ENCODE measurements around the gene NHP2. TPM values are rescaled to one million over a fixed set of nuclear protein-coding genes. Genes with fewer than 3 reads are reported as not detected.
"Not testable (repeated sequence)": the region's sequence is repeated elsewhere in the genome, so short reads cannot be mapped to it uniquely, and the experiment has no call there.

NHP2 gene
- total and polyA plus RNA-seq, 9 of the 15 experiments (the other 6 are each of a cell fraction or from before 2014, with no cell fraction given), result 52.8 to 622 (median 144) TPM

DNA sequence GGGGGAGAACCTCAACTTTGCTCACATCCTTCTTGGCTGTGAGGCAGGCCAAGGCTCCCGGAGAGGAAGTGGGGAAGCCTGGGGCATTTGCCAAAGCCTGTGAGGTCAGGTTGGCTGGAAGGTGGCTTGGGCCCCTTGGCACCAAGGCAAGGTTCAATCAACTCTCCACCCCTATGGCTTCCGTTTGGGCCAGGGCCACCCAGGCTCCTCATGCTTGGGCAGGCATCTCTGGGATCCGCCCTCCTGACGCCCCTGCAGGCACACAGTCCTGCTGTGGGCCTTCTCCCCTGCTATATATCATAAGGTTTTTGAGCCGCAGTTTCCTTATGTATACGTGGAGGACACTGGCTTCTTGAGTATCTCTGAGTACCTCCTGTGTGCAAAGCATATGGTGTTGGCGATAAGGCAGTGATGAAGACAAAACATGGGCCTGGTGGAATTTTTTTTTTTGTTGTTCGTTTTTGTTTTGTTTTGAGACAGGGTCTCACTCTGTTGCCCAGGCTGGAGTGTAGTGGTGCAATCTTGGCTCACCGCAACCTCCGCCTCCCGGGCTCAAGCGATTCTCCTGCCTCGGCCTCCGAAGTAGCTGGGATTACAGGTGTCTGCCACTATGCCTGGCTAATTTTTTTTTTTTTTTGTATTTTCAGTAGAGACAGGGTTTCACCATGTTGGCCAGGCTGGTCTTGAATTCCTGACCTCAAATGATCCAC lies 26.2 kb downstream of the NHP2 start (continued):
- peak; percentile 79 for TF ChIP-seq BRD9 (IDR thresholded peaks at IDR 0.05; ENCODE audit: low read depth, partially characterized antibody)
- TF ChIP-seq, protein P1, sequence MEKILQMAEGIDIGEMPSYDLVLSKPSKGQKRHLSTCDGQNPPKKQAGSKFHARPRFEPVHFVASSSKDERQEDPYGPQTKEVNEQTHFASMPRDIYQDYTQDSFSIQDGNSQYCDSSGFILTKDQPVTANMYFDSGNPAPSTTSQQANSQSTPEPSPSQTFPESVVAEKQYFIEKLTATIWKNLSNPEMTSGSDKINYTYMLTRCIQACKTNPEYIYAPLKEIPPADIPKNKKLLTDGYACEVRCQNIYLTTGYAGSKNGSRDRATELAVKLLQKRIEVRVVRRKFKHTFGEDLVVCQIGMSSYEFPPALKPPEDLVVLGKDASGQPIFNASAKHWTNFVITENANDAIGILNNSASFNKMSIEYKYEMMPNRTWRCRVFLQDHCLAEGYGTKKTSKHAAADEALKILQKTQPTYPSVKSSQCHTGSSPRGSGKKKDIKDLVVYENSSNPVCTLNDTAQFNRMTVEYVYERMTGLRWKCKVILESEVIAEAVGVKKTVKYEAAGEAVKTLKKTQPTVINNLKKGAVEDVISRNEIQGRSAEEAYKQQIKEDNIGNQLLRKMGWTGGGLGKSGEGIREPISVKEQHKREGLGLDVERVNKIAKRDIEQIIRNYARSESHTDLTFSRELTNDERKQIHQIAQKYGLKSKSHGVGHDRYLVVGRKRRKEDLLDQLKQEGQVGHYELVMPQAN (IDR thresholded peaks at IDR 0.05; ENCODE audit: borderline replicate concordance), result peak; percentile 43; the same call in 1 of the 2 replicates
- TF ChIP-seq CBFA2T3 (IDR thresholded peaks at IDR 0.05), result peak; percentile 98
- TF ChIP-seq ZNF79 (CRISPR knock-in tag; IDR thresholded peaks at IDR 0.05; ENCODE audit: low read depth), result peak; percentile 98
- 0 out of 2 replicates have a peak, but pooled peaks have one; percentile 12 for TF ChIP-seq GABPA (tag; conservative IDR thresholded peaks at IDR 0.05; ENCODE audit: low read depth)
- TF ChIP-seq HNRNPLL (IDR thresholded peaks at IDR 0.05; ENCODE audit: low read depth, low read length, poor library complexity, severe bottlenecking), result peak; percentile 37
- peak; percentile 97 for TF ChIP-seq NBN (IDR thresholded peaks at IDR 0.05; ENCODE audit: low read depth)
- peak; percentile 43; the same call in 1 of the 2 replicates for TF ChIP-seq JUN (IDR thresholded peaks at IDR 0.05; ENCODE audit: borderline replicate concordance, low read depth, low read length)
- not testable (repeated sequence) for TF ChIP-seq JUN (CRISPR knock-in tag; IDR thresholded peaks at IDR 0.05; ENCODE audit: borderline replicate concordance)
- peak; percentile 91 for TF ChIP-seq GATA2 (CRISPR knock-in tag; IDR thresholded peaks at IDR 0.05)
- 0 out of 2 replicates have a peak, but pooled peaks have one; percentile 57 for TF ChIP-seq ZC3H8 (IDR thresholded peaks at IDR 0.05)
- TF ChIP-seq, protein P2, sequence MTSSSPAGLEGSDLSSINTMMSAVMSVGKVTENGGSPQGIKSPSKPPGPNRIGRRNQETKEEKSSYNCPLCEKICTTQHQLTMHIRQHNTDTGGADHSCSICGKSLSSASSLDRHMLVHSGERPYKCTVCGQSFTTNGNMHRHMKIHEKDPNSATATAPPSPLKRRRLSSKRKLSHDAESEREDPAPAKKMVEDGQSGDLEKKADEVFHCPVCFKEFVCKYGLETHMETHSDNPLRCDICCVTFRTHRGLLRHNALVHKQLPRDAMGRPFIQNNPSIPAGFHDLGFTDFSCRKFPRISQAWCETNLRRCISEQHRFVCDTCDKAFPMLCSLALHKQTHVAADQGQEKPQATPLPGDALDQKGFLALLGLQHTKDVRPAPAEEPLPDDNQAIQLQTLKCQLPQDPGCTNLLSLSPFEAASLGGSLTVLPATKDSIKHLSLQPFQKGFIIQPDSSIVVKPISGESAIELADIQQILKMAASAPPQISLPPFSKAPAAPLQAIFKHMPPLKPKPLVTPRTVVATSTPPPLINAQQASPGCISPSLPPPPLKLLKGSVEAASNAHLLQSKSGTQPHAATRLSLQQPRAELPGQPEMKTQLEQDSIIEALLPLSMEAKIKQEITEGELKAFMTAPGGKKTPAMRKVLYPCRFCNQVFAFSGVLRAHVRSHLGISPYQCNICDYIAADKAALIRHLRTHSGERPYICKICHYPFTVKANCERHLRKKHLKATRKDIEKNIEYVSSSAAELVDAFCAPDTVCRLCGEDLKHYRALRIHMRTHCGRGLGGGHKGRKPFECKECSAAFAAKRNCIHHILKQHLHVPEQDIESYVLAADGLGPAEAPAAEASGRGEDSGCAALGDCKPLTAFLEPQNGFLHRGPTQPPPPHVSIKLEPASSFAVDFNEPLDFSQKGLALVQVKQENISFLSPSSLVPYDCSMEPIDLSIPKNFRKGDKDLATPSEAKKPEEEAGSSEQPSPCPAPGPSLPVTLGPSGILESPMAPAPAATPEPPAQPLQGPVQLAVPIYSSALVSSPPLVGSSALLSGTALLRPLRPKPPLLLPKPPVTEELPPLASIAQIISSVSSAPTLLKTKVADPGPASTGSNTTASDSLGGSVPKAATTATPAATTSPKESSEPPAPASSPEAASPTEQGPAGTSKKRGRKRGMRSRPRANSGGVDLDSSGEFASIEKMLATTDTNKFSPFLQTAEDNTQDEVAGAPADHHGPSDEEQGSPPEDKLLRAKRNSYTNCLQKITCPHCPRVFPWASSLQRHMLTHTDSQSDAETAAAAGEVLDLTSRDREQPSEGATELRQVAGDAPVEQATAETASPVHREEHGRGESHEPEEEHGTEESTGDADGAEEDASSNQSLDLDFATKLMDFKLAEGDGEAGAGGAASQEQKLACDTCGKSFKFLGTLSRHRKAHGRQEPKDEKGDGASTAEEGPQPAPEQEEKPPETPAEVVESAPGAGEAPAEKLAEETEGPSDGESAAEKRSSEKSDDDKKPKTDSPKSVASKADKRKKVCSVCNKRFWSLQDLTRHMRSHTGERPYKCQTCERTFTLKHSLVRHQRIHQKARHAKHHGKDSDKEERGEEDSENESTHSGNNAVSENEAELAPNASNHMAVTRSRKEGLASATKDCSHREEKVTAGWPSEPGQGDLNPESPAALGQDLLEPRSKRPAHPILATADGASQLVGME (CRISPR knock-in tag; IDR thresholded peaks at IDR 0.05), result peak; percentile 60; the same call in 1 of the 2 replicates
- peak; percentile 81; the same call in 1 of the 2 replicates for TF ChIP-seq TRIM28 (IDR thresholded peaks at IDR 0.05)
- TF ChIP-seq MBD2 (IDR thresholded peaks at IDR 0.05; ENCODE audit: borderline replicate concordance, low read depth), result peak; percentile 42; the same call in 1 of the 2 replicates
- TF ChIP-seq POLR2AphosphoS5 (IDR thresholded peaks at IDR 0.05; ENCODE audit: control insufficient read depth, insufficient read depth, low read depth, low read length), result peak; percentile 93
- peak; percentile 92 for TF ChIP-seq PHB2 (IDR thresholded peaks at IDR 0.05; ENCODE audit: low read depth)
- TF ChIP-seq MTA2 (IDR thresholded peaks at IDR 0.05; ENCODE audit: low read depth), result peak; percentile 98
- TF ChIP-seq ELF2 (CRISPR knock-in tag; IDR thresholded peaks at IDR 0.05), result peak; percentile 65; the same call in 1 of the 2 replicates
- peak; percentile 67 for TF ChIP-seq ETV1 (tag; conservative IDR thresholded peaks at IDR 0.05; ENCODE audit: low read depth)
- TF ChIP-seq, protein P3, sequence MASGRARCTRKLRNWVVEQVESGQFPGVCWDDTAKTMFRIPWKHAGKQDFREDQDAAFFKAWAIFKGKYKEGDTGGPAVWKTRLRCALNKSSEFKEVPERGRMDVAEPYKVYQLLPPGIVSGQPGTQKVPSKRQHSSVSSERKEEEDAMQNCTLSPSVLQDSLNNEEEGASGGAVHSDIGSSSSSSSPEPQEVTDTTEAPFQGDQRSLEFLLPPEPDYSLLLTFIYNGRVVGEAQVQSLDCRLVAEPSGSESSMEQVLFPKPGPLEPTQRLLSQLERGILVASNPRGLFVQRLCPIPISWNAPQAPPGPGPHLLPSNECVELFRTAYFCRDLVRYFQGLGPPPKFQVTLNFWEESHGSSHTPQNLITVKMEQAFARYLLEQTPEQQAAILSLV (tag; IDR thresholded peaks at IDR 0.05), result peak; percentile 22; the same call in 1 of the 2 replicates
- peak; percentile 96 for TF ChIP-seq MEIS2 (IDR thresholded peaks at IDR 0.05; ENCODE audit: partially characterized antibody)

Measured in K562 (cell line).